Measurements from ENCODE around the gene AGBL4.
A peak's percentile ranks its signal among the peaks of the same experiment; 100 is the strongest.

The AGBL4 gene

GRCh38 chr1:48725341-48726046 is 1298.3 kb downstream of the AGBL4 start:
- no peak for DNase-seq (ENCODE audit: low read depth in 2 of 2)

- no peak for DNase-seq (ENCODE audit: low read depth in 2 of 2)
Observed at GRCh38 chr1:48720929-48721328, 1302.8 kb downstream of the AGBL4 start.

GRCh38 chr1:48718705-48719104 is 1305.0 kb downstream of the AGBL4 start:
- no peak for DNase-seq (ENCODE audit: low read depth in 2 of 2)

GRCh38 chr1:48718116-48718630 is 1305.6 kb downstream of the AGBL4 start:
- no peak for DNase-seq (ENCODE audit: low read depth in 2 of 2)

GRCh38 chr1:48717082-48717481 is 1306.7 kb downstream of the AGBL4 start:
- DNase-seq (ENCODE audit: low read depth in 2 of 2): no peak

GRCh38 chr1:48715921-48716320 is 1307.8 kb downstream of the AGBL4 start:
- DNase-seq (ENCODE audit: low read depth in 2 of 2): no peak

GRCh38 chr1:48710915-48711314 is 1312.8 kb downstream of the AGBL4 start:
- DNase-seq (ENCODE audit: low read depth in 2 of 2): no peak

- DNase-seq (ENCODE audit: low read depth in 2 of 2): no peak
Observed at GRCh38 chr1:48710318-48710717, 1313.4 kb downstream of the AGBL4 start.

GRCh38 chr1:48704736-48705135 is 1319.0 kb downstream of the AGBL4 start:
- no peak for DNase-seq (ENCODE audit: low read depth in 2 of 2)

- DNase-seq (ENCODE audit: low read depth in 2 of 2): no peak
Observed at GRCh38 chr1:48701445-48701844, 1322.3 kb downstream of the AGBL4 start.

- DNase-seq (ENCODE audit: low read depth in 2 of 2): peak in 1 of 2 donors; percentile 38
Observed at GRCh38 chr1:48697066-48697707, 1326.6 kb downstream of the AGBL4 start.

- DNase-seq (ENCODE audit: low read depth in 2 of 2): no peak
Observed at GRCh38 chr1:48695161-48695560, 1328.6 kb downstream of the AGBL4 start.

GRCh38 chr1:48693674-48694320 is 1330.0 kb downstream of the AGBL4 start:
- no peak for DNase-seq (ENCODE audit: low read depth in 2 of 2)

GRCh38 chr1:48693180-48693579 is 1330.6 kb downstream of the AGBL4 start:
- no peak for DNase-seq (ENCODE audit: low read depth in 2 of 2)

- DNase-seq (ENCODE audit: low read depth in 2 of 2): no peak
Observed at GRCh38 chr1:48692235-48692634, 1331.5 kb downstream of the AGBL4 start.

GRCh38 chr1:48691429-48692001 is 1332.2 kb downstream of the AGBL4 start:
- DNase-seq (ENCODE audit: low read depth in 2 of 2): no peak

GRCh38 chr1:48688102-48688760 is 1335.5 kb downstream of the AGBL4 start:
- no peak for DNase-seq (ENCODE audit: low read depth in 2 of 2)

- no peak for DNase-seq (ENCODE audit: low read depth in 2 of 2)
Observed at GRCh38 chr1:48687282-48688045, 1336.3 kb downstream of the AGBL4 start.

GRCh38 chr1:48686159-48686558 is 1337.6 kb downstream of the AGBL4 start:
- DNase-seq (ENCODE audit: low read depth in 2 of 2): no peak

- DNase-seq (ENCODE audit: low read depth in 2 of 2): no peak
Observed at GRCh38 chr1:48684381-48684780, 1339.4 kb downstream of the AGBL4 start.

GRCh38 chr1:48683839-48684238 is 1339.9 kb downstream of the AGBL4 start:
- no peak for DNase-seq (ENCODE audit: low read depth in 2 of 2)

Data from stimulated activated CD4-positive, alpha-beta T cell treated with anti-CD3 and anti-CD28 coated beads, Interleukin-1b, Interleukin-23, amount 100 ng/mL, for 1 hour (primary cell).